Tongue (tissue), 2 donors: Measurements from ENCODE around the gene FAAP24. TPM values are rescaled to one million over a fixed set of nuclear protein-coding genes. Genes with fewer than 3 reads are reported as not detected.
"Not testable (repeated sequence)": the region's sequence is repeated elsewhere in the genome, so short reads cannot be mapped to it uniquely, and the experiment has no call there.

Source experiments
- DNase-seq: peaks from one replicate; pipeline ENCODE4 v3.0.0-alpha.2; 2015
- total RNA-seq: library from RNA; depleted of rRNA; stranded (reverse); fragments of >200 nt; gene quantifications from one replicate; pipeline ENCODE4 v1.2.3, GENCODE V29; 2014

FAAP24 gene, protein sequence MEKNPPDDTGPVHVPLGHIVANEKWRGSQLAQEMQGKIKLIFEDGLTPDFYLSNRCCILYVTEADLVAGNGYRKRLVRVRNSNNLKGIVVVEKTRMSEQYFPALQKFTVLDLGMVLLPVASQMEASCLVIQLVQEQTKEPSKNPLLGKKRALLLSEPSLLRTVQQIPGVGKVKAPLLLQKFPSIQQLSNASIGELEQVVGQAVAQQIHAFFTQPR
- total RNA-seq, result 0.41 TPM

DNA sequence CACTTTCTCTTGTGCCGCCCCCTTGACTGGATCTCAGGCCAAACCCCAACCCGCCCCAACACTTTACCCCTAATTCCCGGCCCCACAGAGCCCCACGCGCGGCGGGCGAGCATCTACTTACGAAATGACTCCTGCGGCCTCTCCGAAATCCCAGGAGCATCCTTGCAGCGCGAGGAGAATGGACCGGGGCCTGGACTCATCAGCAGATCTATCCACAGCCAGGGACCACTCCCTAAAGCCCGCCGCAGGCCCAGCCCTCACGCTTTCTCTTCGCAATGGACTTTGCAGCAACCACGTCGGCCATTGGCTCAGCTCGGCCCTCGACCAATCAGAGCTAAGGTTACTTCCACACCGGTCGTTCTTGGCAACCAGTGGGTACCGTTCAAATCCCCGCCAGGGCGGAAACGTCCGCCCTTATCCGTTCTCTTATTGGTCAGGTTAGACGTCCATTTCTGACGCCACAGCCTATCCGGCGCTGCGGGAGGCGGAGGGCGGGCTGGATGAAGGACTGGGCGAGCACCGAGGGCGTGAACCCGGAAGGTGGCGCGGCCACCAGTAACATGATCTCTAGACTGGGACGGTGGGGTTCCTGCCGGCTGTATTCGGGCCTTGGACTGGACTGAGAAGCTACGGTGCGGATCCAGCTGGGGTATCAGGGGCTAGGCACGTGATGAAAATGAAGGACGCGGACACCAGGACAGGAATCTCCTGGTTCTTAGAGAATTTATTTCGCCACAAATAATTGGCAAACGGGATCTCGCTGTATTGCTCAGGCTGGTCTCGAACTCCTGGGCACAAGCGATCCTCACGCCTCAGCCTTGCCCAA lies at the start of gene FAAP24, which contains the start of gene CEP89:
Gene FAAP24 (plus strand): TSS at position 528 of the 826 bp plus-strand sequence. CDS start 955 bp downstream, outside the sequence.
Gene CEP89 (minus strand): TSS at position 244 of the 826 bp plus-strand sequence. CDS start 84 bp downstream, at position 160.
- peak; percentile 99 for DNase-seq

DNA sequence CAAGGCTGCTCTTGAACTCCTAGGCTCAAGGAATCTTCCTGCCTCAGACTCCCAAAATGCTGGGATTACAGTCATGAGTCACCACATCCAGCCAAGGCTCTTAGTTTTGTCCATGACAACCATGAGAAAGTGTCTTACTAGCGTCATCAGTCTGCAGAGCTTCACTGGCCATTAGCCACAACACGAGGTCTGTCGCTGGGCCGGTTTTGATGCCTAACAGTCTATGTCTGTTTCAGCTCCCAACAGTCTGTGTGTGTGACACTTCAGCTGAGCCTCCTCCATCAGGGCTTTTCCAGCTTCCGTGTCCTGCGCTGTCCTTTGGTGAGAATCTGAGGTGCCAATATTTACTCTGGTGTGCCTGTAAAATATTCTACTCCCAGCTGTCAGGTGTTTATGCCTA lies 47.8 kb upstream of the FAAP24 start:
- DNase-seq, result no peak

DNA sequence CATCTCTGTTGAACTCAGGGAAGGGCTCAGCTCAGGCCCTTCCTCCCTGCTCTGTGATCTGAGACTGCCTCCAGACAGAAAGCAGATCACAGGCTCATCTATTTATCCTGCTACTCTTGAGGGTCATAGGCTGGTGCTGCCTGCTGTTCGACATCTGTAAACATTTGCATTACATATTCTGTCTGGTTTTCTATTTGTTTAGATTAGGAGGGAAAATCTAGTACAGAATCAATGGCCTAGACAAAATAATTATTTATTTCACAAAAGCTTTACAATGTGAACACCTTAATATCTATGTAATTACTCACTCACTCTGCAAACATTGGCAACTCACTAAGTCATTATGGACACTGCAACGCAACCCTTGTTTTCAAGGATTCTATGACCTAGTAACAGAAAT lies 43.2 kb upstream of the FAAP24 start:
- DNase-seq, result no peak

DNA sequence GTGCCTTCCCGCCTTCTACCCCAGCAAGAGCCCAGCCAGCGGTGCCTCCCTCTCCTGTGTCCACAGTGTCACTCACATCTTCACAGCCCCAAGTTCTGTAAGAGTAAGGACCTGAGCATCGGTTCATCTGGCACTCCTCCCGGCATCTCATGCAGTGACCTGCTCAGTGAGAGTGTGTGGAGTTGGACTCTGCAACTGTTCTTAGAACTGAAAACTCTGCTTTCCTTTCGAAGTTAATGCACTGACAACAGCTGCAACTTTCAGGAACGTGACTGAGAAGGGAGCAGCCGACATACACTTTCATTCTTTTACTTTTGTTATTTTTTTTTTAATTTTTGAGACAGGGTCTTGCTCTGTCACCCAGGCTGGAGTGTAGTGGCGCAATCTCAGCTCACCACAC lies 41.5 kb upstream of the FAAP24 start:
- DNase-seq, result no peak

DNA sequence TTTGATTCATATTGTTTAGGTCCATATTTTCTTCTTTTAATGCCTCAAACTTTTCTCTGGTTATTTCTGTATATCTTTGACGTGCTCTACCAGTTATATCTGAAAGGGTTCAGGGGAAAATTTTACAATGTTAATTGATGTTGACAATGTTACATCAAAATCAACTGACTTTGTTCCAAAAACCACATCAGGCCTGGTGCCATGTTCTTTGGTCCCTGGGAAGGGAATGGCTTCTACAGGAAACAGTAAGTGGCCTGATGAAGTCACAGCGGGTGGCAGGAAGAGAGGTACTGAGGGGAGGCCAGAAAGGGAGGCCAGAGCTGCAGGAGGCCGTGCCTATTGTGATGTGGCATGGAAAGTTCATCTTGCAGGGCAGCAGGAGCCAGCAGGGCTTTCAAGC lies 38.5 kb upstream of the FAAP24 start:
- DNase-seq, result no peak

DNA sequence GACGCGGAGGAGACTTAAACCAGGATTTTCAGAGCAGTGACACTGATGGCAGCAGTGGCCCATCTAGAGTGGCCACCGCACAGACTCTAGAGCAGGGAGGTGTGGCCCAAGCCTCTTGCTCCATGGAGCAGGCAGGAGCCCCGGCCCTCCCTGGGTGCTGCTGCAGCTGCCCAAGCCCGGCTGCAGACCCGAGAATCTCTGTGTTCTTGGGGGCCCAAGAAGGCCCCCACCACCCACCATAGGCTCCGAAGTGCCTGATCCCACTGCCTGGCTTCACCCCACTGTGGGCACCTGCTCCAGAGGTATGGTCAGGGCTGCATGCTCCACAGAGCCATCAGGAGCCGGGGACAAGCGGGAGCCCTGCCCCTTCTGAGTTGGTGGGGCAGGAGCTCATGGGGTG lies 36.4 kb upstream of the FAAP24 start:
- no peak for DNase-seq

DNA sequence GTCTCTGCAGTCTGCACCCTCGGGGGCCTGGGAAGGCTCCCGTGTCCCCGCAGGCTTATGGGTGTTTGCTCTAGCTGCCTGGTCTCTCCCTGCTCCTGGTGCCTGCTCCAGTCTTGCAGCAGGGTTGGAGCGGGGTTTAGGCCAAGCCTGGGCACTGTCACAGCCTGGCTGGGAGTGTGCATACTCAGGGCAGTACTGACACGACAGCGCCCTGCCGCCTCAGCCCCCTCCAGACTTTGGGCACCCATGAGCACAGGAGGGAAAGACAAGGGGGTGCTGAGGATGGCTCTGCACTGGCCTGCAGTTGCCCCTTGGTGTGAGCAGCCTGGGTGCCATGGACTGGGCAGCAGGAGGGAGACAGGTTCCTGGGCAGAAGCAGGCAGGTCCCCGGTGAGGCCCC lies 36.0 kb upstream of the FAAP24 start:
- no peak for DNase-seq

DNA sequence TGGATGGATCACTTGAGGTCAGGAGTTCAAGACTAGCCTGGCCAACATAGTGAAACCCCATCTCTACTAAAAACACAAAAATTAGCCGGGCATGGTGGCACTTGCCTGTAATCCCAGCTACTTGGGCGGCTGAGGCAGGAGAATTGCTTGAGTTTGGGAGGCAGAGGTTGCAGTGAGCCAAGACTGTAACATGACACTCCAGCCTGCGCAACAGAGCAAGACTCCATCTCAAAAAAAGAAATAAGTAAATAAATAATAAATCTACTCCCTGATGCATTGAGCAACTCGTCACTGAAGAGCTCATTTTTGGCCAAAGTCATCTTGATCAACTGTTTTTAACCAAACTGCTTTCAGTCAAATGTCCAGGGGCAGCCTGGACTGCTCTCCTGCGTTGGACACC lies 30.8 kb upstream of the FAAP24 start:
- not testable (repeated sequence) for DNase-seq

DNA sequence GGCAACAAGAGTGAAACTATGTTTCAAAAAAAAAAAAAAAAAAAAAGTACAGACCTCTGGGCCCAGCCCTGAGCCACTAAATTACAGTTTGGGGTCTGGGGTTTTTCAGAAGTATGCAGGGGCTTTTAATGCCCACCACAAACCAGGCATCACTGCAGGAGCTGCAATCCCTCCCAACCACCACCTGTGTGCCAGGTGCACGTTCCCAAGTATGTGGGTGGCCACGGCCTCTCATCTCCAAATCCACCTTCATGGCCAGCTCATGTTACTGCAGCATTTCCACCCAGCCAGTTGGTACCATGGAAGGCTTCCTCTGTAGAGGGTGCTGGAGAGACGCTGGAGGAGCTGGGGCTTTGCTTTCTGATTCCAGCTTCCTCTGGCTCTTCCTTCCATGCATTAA lies 26.8 kb upstream of the FAAP24 start:
- no peak for DNase-seq

DNA sequence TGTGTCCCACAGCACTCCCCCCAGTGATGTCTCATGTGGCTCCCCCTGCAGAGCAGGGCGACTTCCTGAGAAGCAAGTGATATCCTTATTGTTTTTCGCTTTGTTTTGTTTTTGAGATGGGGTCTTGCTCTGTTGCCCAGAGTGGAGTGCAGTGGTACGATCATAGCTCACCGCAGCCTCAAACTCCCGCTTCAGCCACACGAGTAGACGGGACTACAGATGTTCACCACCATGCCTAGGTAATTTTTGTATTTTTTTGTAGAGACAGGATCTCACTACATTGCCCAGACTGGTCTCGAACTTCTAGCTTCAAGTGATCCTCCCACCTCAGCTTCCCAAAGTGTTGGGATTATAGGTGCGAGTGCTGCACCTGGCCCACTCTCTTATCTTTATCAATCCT lies 5.3 kb upstream of the FAAP24 start:
- no peak for DNase-seq

DNA sequence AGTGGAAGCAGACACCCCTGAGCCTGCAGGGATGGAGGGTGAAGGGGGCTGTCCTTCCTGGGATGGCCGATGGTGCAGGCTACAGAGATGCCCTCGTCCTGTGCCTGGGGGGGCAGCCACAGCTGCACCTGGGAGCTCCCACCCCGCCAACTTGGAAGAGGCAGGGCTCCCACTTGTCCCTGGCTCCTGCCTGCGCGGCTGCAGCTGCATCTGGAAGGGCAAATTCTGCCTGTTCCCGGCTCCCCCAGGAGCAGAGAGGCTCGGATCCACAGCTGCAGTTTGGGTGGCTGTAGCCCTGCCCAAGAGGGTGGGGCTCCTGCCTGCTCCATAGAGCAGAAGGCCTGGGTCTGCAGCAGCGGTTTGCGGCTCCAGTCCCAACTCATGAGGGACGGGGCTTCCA lies 2.5 kb upstream of the FAAP24 start:
- no peak for DNase-seq

DNA sequence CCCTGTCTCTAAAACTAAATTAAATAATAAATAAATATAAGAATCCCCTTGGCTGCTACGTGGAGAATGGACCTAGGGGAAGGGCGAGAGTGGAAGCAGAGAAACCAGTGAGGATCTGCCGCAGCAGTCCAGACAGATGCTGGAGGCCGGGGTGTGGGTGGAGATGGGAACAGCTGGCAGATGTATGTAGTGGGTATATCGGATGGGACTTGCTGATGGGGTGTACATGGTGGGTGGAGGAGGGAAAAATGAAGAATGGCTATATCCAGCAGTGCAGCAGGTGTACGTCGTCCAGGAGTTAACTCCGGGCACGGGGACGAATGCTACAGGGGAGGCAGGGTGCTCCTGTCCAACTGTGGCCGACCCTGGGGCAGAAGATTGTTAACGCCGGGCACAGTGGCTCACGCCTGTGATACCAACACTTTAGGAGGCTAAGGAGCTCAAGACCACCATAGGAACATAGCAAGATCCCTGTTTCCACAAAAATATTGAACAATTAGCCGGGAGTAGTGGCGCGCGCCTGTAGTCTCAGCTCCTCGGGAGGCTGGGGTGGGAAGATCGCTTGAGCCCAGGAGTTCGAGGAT lies 938 bp upstream of the FAAP24 start:
- no peak for DNase-seq

DNA sequence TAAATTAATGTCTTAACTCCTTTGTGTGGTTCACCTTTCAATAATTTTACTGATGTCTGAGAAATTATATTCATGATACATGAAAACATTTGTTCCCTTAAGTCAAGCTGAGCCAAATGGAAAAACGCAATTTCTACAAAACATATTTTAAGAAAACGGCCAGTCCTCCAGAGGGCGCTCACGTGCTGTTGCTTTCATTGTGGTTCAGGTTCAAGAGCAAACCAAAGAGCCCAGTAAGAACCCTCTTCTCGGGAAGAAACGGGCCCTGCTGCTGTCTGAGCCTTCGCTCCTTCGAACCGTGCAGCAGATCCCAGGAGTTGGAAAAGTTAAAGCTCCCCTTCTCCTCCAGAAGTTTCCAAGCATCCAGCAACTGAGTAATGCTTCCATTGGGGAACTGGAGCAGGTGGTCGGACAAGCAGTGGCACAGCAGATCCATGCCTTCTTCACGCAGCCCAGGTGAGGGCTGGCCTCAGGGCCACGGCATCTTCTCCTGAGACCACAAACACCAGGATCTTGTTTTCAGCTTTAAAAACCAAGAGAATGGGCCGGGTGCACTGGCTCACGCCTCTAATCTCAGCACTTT lies 4.3 kb downstream of the FAAP24 start:
- peak; percentile 79 for DNase-seq

DNA sequence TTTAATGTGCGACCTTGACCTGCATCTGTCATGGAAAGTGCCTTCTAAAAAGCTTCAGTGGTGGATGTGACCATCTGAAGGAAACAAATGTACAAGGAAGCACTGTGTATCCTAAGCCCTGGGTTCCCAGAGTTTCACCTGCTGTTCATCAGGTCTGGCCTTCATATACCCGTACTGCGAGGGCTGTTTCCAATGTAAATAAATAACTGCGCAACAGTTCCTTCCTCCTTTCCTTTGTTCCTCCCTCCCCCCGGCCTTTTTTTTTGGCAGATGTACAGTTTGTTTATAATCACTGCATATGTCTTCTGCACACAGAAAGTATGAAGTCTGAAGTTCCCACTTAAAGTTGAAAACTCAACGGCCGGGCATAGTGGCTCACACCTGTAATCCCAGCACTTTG lies 5.2 kb downstream of the FAAP24 start:
- peak; percentile 40 for DNase-seq

DNA sequence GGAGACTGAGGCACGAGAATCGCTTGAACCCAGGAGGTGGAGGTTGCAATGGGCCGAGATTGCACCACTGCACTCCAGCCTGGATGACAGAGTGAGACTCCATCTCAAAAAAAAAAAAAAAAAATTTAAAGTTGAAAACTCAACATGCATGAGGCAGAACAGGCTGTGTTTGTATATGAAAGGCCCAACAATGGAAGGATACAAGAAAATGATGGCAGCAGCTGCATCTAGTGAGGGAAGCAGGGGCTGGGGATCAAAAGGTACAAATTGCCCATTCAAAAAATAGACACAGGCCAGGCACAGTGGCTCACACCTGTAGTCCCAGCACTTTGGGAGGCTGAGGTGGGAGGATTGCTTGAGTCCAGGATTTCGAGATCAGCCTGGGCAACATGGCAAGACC lies 5.8 kb downstream of the FAAP24 start:
- not testable (repeated sequence) for DNase-seq

DNA sequence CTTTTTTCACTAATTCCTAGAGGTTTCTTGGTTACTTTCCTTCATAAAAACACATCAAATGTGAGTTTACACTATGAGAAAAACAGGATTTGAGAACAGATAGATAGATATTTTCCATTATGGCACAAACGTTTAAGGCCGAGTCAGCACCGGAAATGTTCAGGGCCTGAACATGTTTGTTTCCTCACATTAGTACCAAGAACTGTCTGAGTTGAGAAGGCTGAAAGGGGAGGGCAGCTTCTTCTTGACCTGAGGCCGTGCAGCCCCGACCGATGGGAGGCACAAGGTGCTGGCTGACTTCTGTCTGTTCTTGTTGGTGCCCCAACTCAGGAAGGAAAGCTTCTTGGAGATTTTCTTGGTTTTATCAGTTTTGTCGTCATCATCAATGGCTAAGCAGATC lies 7.8 kb downstream of the FAAP24 start:
- DNase-seq, result not testable (repeated sequence)

DNA sequence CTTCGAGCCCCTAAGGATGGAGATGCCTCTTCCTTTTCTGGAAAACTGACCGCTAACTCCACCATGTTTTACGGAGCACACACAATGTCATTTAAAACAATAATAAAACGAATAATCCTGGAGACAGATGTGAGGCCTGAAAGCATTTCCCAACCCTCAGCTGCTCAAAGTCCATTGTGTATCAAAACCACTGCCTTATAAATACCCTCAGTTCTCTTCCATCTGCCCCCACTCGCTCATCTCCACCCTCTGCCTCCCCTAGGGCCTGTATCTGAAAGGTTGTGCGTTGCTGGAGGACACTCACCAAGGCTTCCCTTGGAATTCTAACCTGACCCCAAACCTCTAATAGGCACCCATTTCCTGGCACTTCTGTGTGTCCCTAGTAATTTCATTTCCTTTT lies 10.4 kb downstream of the FAAP24 start:
- DNase-seq, result not testable (repeated sequence)

DNA sequence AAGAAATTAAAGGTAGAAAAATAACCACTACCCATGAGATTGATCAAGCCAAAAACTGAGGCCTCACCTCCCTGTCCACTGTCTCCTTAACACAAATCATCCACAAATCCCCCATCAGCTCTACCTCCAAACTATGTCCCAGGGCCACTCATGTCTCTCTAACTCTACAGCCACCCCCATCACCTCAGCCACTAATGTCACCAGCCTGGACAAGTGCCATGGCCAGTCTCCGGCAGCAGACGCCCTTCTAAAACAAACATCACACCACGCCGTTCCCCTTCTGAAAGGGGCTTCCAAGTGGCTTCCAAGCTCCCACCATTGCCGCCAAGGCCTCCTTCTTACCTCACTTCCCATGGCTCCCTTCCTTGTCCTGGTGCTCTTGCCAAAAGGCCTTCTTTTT lies 16.2 kb downstream of the FAAP24 start:
- not testable (repeated sequence) for DNase-seq

DNA sequence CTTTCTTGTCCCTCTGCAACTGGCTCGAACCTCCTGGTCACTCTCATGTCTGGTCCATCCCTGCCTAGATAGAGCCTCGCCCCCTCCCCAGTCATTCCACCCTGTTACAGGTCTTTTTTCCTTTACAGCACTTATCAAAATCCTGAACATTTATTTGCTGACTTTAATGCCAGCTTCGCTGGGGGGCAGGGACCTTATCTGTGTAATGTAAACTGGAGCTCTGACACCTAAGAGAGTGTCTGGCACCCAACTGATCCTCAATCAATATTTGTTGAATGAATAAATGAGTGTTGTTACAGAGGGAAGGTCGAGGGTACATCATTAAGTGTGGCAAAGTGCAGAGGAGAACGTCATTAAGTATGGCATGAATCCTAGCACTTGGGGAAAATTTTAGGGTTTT lies 16.7 kb downstream of the FAAP24 start:
- no peak for DNase-seq

DNA sequence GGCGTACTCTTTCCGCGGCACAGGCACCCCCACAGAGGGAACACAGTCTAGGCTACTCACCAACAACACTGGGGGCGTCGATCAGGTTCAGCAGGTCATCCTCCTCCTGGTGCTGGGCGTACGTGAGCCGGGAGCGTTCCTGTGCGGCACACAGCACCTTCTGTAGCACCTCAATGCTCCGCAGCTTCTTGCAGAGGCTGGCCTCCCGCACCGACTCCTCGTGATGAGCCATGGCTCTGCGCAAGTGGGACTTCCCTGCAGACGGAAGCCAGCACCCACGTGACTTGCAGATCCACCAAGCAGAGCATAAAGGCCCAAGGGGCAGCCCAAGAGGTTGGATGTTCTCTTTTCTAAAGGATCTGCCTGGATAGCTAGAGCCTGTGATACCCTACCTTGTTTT lies 23.9 kb downstream of the FAAP24 start:
- not testable (repeated sequence) for DNase-seq

DNA sequence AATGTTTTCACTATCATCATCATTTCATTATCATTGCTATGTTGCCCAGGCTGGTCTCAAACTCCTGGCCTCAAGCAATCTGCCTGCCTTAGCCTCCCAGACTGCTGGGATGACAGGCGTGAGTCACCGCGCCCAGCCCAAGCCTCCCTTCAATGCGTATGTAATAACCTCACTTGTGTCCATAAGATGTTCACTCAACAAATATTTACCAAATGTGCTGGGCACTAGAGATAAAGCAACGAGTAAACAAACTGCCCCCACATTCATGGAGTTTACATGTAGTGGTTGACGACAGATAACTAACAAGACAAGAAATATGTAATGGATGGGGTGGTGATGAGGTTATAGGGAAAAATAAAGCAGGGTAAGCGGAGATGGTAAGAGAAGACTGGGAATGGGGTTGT lies 25.0 kb downstream of the FAAP24 start:
- DNase-seq, result not testable (repeated sequence)

DNA sequence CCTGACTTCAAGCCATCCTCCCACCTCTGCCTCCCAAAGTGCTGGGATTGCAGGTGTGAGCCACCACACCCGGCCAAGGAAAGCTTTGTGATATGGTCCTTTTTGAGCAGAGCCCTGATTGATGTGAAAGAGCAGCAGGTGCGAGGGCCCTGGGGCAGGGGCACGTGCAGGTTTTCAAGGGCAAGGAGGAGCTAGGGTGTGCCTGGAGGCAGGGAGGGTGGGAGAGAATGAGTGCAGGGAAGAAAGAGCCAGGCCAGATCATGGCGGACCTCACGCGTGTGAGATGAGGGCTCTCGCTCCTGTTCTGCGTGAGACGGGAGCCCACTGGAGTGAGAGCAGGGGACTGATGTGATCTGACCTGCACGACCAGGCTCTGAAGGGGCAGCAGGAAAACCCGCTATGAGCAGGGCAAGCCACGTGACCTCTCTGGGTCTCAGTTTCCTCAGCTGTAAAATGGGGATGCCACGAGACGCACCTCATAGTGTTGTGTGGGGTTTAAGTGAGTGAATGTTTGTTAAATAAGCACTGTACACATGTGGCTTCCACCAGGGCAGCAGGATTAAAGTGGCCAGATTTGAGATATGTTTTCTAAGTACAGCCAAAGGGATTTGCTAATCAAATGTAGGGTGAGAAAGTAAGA lies 25.8 kb downstream of the FAAP24 start:
- no peak for DNase-seq

DNA sequence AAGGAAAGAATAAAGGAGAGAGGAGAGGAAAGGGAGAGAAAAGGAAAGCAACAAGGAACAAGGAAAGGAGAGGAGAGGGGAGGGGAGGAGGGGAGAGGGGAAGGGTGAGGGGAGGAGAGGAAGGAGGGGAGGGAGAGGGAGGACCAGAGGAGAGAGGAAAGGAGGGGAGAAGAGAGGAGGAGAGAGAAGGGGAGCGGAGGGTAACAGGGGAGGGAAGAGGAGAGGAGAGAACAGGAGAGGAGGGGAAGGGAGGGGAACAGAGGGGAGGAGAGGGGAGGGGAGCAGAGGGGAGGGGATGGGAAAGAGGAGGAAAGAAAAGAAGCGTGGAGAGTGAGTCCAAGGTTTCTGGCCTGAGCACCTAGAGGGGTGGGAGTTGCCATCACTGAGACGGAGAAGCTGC lies 26.7 kb downstream of the FAAP24 start:
- no peak for DNase-seq
